ENCODE data around the gene RNPC3.

Gene RNPC3

DNA sequence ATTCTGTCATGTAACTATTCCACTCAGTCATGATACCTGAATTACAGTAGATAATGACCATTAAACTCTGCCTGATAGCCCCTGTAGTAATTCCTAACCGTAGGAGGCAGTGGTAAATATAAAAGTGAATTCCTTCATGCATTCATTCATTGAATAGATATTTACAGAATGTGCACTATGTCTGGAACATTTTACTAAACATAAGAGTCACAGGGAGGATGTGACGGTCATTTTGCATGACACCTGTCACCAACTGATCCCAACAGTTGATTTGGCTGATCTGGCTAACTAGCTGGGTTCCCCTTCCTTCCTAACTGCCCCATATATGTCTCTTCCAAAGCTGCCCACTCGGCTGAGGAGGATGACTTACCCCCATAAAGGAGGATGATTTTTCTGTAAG is 2.2 kb upstream of the RNPC3 start:
- DNase-seq (ENCODE audit: insufficient read length, low spot score), result no peak
- FAIRE-seq, result no peak
- TF ChIP-seq, protein P1, sequence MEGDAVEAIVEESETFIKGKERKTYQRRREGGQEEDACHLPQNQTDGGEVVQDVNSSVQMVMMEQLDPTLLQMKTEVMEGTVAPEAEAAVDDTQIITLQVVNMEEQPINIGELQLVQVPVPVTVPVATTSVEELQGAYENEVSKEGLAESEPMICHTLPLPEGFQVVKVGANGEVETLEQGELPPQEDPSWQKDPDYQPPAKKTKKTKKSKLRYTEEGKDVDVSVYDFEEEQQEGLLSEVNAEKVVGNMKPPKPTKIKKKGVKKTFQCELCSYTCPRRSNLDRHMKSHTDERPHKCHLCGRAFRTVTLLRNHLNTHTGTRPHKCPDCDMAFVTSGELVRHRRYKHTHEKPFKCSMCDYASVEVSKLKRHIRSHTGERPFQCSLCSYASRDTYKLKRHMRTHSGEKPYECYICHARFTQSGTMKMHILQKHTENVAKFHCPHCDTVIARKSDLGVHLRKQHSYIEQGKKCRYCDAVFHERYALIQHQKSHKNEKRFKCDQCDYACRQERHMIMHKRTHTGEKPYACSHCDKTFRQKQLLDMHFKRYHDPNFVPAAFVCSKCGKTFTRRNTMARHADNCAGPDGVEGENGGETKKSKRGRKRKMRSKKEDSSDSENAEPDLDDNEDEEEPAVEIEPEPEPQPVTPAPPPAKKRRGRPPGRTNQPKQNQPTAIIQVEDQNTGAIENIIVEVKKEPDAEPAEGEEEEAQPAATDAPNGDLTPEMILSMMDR (IDR thresholded peaks at IDR 0.05; ENCODE audit: insufficient read depth, missing control alignments), result no peak

DNA sequence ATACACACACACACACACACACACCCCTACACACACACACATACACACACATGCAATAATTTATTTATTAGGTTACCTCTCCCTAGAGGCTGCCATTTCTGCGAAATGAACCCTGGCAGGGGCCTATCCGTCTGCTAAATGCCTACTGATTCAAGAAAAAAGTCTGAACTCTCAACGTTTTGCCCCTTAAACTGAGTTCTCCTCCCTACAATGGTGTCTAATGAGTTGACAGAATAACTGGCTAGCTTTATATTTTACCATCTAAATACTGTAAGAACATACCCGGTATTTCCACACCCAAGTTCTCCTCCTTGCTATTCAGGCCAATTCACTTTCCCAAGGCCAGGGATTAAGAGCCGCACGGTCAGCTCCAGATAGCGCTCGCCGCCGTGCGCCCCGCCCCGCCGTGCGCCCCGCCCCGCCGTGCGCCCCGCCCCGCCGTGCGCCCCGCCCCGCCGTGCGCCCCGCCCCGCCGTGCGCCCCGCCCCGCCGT is 339 bp upstream of the RNPC3 start:
- DNase-seq (ENCODE audit: insufficient read length, low spot score) (no peak), FAIRE-seq (no peak)
- TF ChIP-seq, protein P1 (IDR thresholded peaks at IDR 0.05; ENCODE audit: insufficient read depth, missing control alignments), result no peak

DNA sequence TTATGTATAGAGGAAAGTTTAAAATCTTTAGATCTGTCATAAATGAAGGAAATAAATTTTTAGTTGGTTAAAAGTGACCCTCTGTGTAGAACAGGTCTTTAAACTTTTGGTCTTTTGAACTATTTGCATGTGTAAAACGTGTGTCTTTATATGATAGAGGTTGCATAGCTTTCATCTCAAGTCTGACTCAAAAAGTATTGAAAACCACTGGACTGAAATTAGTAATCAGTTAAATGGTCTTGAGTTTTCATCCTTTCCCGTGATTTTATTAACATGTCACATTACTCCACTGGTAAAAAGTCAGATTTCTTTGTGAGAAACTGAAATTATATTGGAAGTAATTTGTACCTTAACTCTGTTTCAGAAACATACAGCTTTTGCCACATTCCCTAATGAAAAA is 1.8 kb downstream of the RNPC3 start:
- peak; percentile 67 for FAIRE-seq
- no peak for DNase-seq (ENCODE audit: insufficient read length, low spot score)
- TF ChIP-seq, protein P1 (IDR thresholded peaks at IDR 0.05; ENCODE audit: insufficient read depth, missing control alignments), result no peak

DNA sequence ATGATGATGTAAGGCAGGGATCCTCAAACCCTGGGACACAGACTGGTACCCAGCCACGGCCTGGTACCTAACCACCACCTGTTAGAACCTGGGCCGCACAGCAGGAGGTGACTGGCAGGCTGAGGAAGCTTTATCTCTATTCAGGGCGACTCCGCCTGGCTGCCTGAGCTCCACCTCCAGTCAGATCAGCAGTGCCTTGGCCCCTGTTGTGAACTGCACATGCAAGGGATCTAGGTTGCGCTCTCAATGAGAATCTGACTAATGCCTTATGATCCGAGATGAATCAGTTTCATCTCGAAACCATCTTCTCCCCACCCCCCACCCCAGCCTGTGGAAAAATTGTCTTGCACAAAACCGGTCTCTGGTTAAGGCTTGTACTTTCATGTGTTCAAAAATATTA is 4.2 kb downstream of the RNPC3 start:
- TF ChIP-seq, protein P1 (IDR thresholded peaks at IDR 0.05; ENCODE audit: insufficient read depth, missing control alignments), result no peak
- no peak for FAIRE-seq

DNA sequence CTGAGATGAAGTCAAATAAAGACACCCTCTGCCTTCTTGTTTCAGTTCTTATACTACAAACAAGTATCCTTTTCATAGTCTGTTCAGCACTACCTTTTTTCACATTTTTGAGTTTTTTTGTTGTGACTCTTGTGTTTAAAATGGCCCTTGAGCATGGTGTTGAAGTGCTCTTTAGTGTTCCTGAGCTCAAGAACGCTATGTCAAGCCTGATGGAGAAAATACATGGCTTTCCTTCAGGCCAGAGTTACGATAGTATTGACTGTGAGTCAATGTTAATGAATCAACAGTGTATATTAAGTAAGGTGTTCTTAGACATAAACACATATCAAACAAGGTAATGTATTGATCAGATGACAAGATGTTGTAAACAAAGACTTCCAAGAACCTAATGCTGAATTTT is 12.7 kb downstream of the RNPC3 start:
- TF ChIP-seq, protein P1 (IDR thresholded peaks at IDR 0.05; ENCODE audit: insufficient read depth, missing control alignments), result no peak
- DNase-seq (ENCODE audit: insufficient read length, low spot score), result no peak
- no peak for FAIRE-seq

More for the DNA sequence above, 4.2 kb downstream of the RNPC3 start:
- no peak for DNase-seq (ENCODE audit: insufficient read length, low spot score)

DNA sequence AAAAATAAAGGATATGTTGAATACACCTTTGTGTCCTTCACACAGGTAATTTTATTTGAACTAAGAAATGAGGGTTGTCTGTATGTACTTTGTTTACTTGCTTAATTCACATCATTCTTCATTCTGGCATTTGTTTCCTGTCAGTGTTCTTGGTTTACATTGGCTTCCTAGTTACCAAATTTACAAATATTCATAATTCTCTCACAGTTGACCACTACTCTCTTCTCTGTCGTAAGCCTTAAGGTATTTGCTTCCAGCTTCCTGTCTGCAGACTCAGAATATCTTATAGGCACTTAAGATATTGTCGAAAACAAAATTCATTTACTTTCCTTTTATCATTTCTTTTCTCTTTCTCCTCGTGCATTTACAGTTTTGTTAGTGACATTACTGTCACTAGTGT is 15.9 kb downstream of the RNPC3 start:
- DNase-seq (ENCODE audit: insufficient read length, low spot score) (no peak), FAIRE-seq (no peak)
- TF ChIP-seq, protein P1 (IDR thresholded peaks at IDR 0.05; ENCODE audit: insufficient read depth, missing control alignments), result no peak

DNA sequence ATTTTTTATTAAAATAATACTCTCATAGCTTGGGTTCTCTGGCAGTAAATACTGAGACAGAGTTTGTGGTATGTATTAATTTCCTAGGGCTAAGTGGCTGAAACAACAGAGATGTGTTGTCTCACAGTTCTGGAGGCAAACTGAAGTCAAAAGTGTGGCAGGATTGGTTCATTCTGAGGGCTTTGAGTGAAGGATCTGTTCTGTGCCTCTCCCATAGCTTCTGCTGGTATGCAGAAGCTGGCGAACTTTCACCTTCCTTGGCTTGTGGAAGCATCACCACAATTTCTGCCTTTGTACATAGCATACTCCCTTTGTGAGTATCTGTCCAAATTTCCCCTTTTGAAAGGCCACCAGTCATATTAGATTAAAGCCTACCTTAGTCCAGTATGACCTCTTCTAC is 21.0 kb downstream of the RNPC3 start:
- DNase-seq (ENCODE audit: insufficient read length, low spot score) (no peak), FAIRE-seq (no peak)
- TF ChIP-seq, protein P1 (IDR thresholded peaks at IDR 0.05; ENCODE audit: insufficient read depth, missing control alignments), result no peak
